RWPE1 (cell line): ENCODE measurements around the gene PSMD11.

Source experiments
- CTCF ChIA-PET: fragments of 350-600 bp; sonication (Branson Sonifier 250); formaldehyde crosslinking; extraction: SDS; loops from one replicate; lab custom pipeline; 2021; lab: Yijun Ruan, JAX
- POLR2A ChIA-PET: fragments of 400-600 bp; formaldehyde crosslinking; extraction: SDS; loops from one replicate; lab custom pipeline; 2020; ENCODE audit warnings: antibody characterized with exemption; ENCODE audit not compliant: low non-redundant PET; lab: Yijun Ruan, JAX
- DNase-seq: peaks from one replicate; pipeline ENCODE4 v3.0.0; 2012; ENCODE audit warnings: low spot score
- H3K27ac ChIP-seq: fragments of 450-650 bp; 2 replicates; pipeline ENCODE4 v1.5.1; 2017
- TF ChIP-seq, protein P1 (sequence below): fragments of 450-650 bp; conservative IDR thresholded peaks from 2 replicates; pipeline ENCODE4 v1.5.1; 2017; ENCODE audit warnings: low read depth, mild to moderate bottlenecking

PSMD11 gene

GRCh38 chr17:32512328-32512727, 68.0 kb downstream of the PSMD11 start:
- POLR2A ChIA-PET: no interaction called here

DNA sequence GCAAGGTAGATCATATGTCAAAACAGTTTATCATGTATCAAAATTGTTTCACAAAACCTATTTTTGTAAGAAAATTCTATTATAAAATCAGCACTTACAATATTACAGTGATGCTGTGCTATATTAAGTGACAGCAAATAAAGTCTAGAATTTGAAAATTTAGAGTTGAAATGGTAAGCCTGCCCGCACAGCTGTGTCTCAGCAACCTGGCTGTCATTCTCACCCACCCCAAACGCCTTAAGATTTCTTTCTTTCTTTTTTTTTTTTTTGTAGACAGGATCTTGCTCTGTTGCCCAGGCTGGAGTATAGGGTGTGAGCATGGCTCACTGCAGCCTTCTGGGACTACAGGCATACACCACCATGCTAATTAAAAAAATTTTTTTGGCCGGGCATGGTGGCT, 69.3 kb downstream of the PSMD11 start:
- no peak overlapping the region for H3K27ac ChIP-seq
- ChIA-PET POLR2A (no interaction called here), CTCF (no interaction called here)
- DNase-seq: no peak
- TF ChIP-seq, protein P1, sequence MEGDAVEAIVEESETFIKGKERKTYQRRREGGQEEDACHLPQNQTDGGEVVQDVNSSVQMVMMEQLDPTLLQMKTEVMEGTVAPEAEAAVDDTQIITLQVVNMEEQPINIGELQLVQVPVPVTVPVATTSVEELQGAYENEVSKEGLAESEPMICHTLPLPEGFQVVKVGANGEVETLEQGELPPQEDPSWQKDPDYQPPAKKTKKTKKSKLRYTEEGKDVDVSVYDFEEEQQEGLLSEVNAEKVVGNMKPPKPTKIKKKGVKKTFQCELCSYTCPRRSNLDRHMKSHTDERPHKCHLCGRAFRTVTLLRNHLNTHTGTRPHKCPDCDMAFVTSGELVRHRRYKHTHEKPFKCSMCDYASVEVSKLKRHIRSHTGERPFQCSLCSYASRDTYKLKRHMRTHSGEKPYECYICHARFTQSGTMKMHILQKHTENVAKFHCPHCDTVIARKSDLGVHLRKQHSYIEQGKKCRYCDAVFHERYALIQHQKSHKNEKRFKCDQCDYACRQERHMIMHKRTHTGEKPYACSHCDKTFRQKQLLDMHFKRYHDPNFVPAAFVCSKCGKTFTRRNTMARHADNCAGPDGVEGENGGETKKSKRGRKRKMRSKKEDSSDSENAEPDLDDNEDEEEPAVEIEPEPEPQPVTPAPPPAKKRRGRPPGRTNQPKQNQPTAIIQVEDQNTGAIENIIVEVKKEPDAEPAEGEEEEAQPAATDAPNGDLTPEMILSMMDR: no peak

More at GRCh38 chr17:32512328-32512727, 68.0 kb downstream of the PSMD11 start:
- H3K27ac ChIP-seq: no peak overlapping the region
- no peak for DNase-seq
- CTCF ChIA-PET: no interaction called here
- TF ChIP-seq, protein P1: no peak

- CTCF ChIA-PET: interaction anchor here (0.6 kb wide), 1 partner anchor 181 kb away, joined by 3 read pairs; no protein-coding TSS in a partner anchor
- no peak overlapping the region for H3K27ac ChIP-seq
- DNase-seq: no peak
- POLR2A ChIA-PET: no interaction called here
- TF ChIP-seq, protein P1: no peak
Measured at GRCh38 chr17:32514606-32515005, 70.3 kb downstream of the PSMD11 start.

- TF ChIP-seq, protein P1: no peak
- ChIA-PET POLR2A (no interaction called here), CTCF (no interaction called here)
- DNase-seq: no peak
- H3K27ac ChIP-seq: no peak overlapping the region
Measured at GRCh38 chr17:32515677-32516383, 71.5 kb downstream of the PSMD11 start.

GRCh38 chr17:32516450-32516849, 72.1 kb downstream of the PSMD11 start:
- ChIA-PET CTCF (no interaction called here), POLR2A (no interaction called here)
- TF ChIP-seq, protein P1: no peak
- no peak overlapping the region for H3K27ac ChIP-seq
- DNase-seq: no peak

DNA sequence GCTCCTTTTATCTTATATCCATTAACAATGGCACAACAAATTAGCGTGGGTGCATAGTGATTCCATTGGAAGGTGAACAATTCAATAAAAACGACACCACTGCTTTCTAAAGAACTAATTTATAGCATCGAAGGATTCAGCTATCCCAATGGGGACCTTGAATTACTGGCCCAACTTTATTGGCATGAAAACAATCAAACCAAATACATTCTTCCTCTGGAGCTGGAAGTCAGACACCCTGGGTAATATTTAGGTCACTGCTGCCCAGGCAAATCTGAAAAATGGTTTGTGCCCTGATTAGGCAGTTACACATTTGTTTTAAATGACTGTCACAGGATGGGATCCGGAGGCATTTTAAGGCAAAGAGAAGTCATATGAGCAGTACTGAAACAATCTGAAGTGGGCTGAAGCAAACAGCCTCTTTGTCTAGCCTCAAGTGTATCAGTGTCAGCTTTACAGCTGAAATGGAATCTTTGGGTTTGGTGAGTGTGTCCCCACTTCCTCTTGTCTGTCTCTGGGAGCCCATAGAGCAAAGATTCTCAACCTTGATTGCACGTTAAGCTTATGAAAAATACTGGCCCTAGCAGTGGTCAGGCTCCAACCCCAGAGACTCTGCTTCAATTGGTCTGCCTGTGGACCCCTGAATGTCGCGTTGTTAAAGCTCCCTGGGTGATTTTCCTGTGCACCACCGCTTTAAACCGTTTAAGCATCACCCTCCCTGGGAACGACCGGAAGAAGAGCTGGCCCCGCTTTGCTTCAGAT, 72.8 kb downstream of the PSMD11 start:
- CTCF ChIA-PET: no interaction called here
- H3K27ac ChIP-seq: no peak overlapping the region
- DNase-seq: no peak
- TF ChIP-seq, protein P1: no peak
- POLR2A ChIA-PET: no interaction called here
